22Rv1 (cell line): ENCODE results near the gene SLC25A34.

Source experiments
- H3K27ac ChIP-seq: fragments of 450-650 bp; 2 replicates; pipeline ENCODE4 v1.5.1; 2017
- CTCF ChIP-seq: fragments of 450-650 bp; IDR thresholded peaks from 2 replicates; pipeline ENCODE4 v1.5.1; 2017; ENCODE audit warnings: mild to moderate bottlenecking
- ZFX ChIP-seq: fragments of 450-650 bp; IDR thresholded peaks from 2 replicates; pipeline ENCODE4 v1.6.1; 2017; ENCODE audit warnings: antibody characterized with exemption, borderline replicate concordance

Gene SLC25A34

GRCh38 chr1:15744122-15744679, 8.1 kb downstream of the SLC25A34 start:
- TF ChIP-seq ZFX: no peak
- TF ChIP-seq CTCF: no peak

GRCh38 chr1:15747378-15747777, 11.3 kb downstream of the SLC25A34 start:
- no peak for TF ChIP-seq CTCF
- no peak for TF ChIP-seq ZFX
- H3K27ac ChIP-seq: no peak overlapping the region

More at GRCh38 chr1:15744122-15744679, 8.1 kb downstream of the SLC25A34 start:
- H3K27ac ChIP-seq: no peak overlapping the region

GRCh38 chr1:15748264-15748663, 12.2 kb downstream of the SLC25A34 start:
- H3K27ac ChIP-seq: no peak overlapping the region
- TF ChIP-seq CTCF (no peak), ZFX (no peak)

GRCh38 chr1:15748690-15749398, 12.8 kb downstream of the SLC25A34 start:
- H3K27ac ChIP-seq: no peak overlapping the region
- TF ChIP-seq ZFX: no peak
- TF ChIP-seq CTCF: no peak

GRCh38 chr1:15749399-15750291, 13.6 kb downstream of the SLC25A34 start:
- no peak for TF ChIP-seq CTCF
- no peak for TF ChIP-seq ZFX
- no peak overlapping the region for H3K27ac ChIP-seq

- TF ChIP-seq CTCF: no peak
- no peak for TF ChIP-seq ZFX
- H3K27ac ChIP-seq: no peak overlapping the region
Measured at GRCh38 chr1:15750924-15751323, 14.9 kb downstream of the SLC25A34 start.
